Panc1 (cell line): Measurements from ENCODE around the gene LIM2.

Experiments used
- CTCF ChIP-seq: fragments of 450-650 bp; IDR thresholded peaks from 2 replicates; pipeline ENCODE4 v1.5.1; 2017; ENCODE audit warnings: mild to moderate bottlenecking
- POLR2AphosphoS5 ChIP-seq: IDR thresholded peaks from 2 replicates; pipeline ENCODE4 v1.6.1; 2012; ENCODE audit warnings: mild to moderate bottlenecking, low read depth, low read length, moderate library complexity
- REST ChIP-seq, 2 experiments: IDR thresholded peaks; 2 replicates each; pipeline ENCODE4 v1.6.1; 2011 to 2012; ENCODE audit warnings: low read depth in 2 of 2, control low read depth in 1 of 2, low read length in 1 of 2, mild to moderate bottlenecking in 1 of 2, moderate library complexity in 1 of 2; ENCODE audit not compliant: insufficient read depth in 1 of 2
- SIN3A ChIP-seq: IDR thresholded peaks from 2 replicates; pipeline ENCODE4 v1.6.1; 2012; ENCODE audit warnings: low read depth, mild to moderate bottlenecking, low read length, moderate library complexity, borderline replicate concordance; ENCODE audit not compliant: insufficient read depth
- TCF7L2 ChIP-seq: IDR thresholded peaks from 2 replicates; pipeline ENCODE4 v1.6.1; 2011; ENCODE audit warnings: mild to moderate bottlenecking, low read depth, low read length, inconsistent platforms

GRCh38 chr19:51370230-51370629, 17.5 kb downstream of the LIM2 start:
- TF ChIP-seq CTCF (no peak), TCF7L2 (no peak), POLR2AphosphoS5 (no peak), REST (IDR thresholded peaks at IDR 0.05; ENCODE audit: insufficient read depth in 1 of 2, low read depth in 2 of 2, low read length in 1 of 2) (no peak), SIN3A (no peak)
